ENCODE results near the gene TRIM13. TPM values are rescaled to one million over a fixed set of nuclear protein-coding genes. Genes with fewer than 3 reads are reported as not detected.

The TRIM13 gene
- total RNA-seq, 1 experiment from 2014 or later = 45.4 TPM

DNA sequence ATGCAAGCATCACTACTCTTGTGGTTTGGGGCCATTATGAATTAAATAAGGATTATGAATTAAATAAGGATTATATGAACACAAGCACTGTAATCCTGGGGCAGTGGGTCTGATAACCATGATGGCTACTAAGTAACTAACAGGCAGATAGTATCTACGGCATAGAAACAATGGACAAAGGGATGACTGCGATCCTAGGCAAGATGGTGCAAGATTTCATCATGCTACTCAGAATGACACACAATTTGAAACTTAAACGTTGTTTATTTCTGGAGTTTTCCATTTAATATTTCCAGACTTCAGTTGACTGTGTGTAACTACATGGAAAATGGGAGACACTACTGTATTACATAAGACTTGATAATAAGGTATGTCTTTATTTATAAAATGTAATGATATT lies 33.5 kb downstream of the TRIM13 start:
- H2BK15ac ChIP-seq (ENCODE audit: low read depth, low read length) = no peak overlapping the region
- H4K8ac ChIP-seq (replicated peaks; ENCODE audit: insufficient read length, low read depth, low read length) = no peak overlapping the region
- H4K20me1 ChIP-seq (ENCODE audit: control insufficient read depth, insufficient read depth, insufficient read length) = no peaks in the 10 kb centered on the region
- H3T11ph ChIP-seq (ENCODE audit: low read length) = no peak overlapping the region
- no peak overlapping the region for H3K56ac ChIP-seq (ENCODE audit: insufficient read length, low read depth, low read length)
- no peak overlapping the region for H2AFZ ChIP-seq (ENCODE audit: low read length)
- DNase-seq = no peak
- no peak overlapping the region for H4K91ac ChIP-seq (ENCODE audit: insufficient read length, low read depth, low read length)
- no peak overlapping the region for H2BK5ac ChIP-seq (ENCODE audit: insufficient read length, low read length)
- no peaks in the 10 kb centered on the region for H3K9me3 ChIP-seq (ENCODE audit: control insufficient read depth, low read depth, low read length)
- TF ChIP-seq, protein P1, sequence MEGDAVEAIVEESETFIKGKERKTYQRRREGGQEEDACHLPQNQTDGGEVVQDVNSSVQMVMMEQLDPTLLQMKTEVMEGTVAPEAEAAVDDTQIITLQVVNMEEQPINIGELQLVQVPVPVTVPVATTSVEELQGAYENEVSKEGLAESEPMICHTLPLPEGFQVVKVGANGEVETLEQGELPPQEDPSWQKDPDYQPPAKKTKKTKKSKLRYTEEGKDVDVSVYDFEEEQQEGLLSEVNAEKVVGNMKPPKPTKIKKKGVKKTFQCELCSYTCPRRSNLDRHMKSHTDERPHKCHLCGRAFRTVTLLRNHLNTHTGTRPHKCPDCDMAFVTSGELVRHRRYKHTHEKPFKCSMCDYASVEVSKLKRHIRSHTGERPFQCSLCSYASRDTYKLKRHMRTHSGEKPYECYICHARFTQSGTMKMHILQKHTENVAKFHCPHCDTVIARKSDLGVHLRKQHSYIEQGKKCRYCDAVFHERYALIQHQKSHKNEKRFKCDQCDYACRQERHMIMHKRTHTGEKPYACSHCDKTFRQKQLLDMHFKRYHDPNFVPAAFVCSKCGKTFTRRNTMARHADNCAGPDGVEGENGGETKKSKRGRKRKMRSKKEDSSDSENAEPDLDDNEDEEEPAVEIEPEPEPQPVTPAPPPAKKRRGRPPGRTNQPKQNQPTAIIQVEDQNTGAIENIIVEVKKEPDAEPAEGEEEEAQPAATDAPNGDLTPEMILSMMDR (conservative IDR thresholded peaks at IDR 0.05) = no peak
- H3K18ac ChIP-seq (ENCODE audit: insufficient read length, low read depth, low read length) = no peak overlapping the region
- Mint-ChIP-seq H3K27ac (no peak overlapping the region), H3K4me1 (peaks cover 0 to 4% of the 10 kb centered on the region in 2 experiments; a peak in 1 of 4 replicates), H3K4me3 (no peak overlapping the region), H3K36me3 (ENCODE audit: insufficient read depth in 1 of 3, low read depth in 3 of 3) (no peaks in the 10 kb centered on the region), H3K27me3 (ENCODE audit: low read depth) (no peaks in the 10 kb centered on the region), H3K9me3 (no peaks in the 10 kb centered on the region)
- no peak overlapping the region for H3K27ac ChIP-seq (ENCODE audit: insufficient read length, low read depth, low read length)
- H2BK120ac ChIP-seq (ENCODE audit: low read depth, low read length, poor library complexity, severe bottlenecking) = no peak overlapping the region
- no peaks in the 10 kb centered on the region for H3K79me2 ChIP-seq (ENCODE audit: insufficient read depth, low read length)
- H3K79me1 ChIP-seq (ENCODE audit: insufficient read depth, low read depth, low read length, poor library complexity, severe bottlenecking) = no peaks in the 10 kb centered on the region
- no peak overlapping the region for H2BK20ac ChIP-seq (ENCODE audit: low read depth, low read length, poor library complexity, severe bottlenecking)
- no peak overlapping the region for H4K5ac ChIP-seq (ENCODE audit: insufficient read length, low read depth, low read length)
- H3K4me1 ChIP-seq (ENCODE audit: insufficient read depth, low read length) = no peaks in the 10 kb centered on the region
- H3K4ac ChIP-seq (ENCODE audit: low read depth, low read length) = no peak overlapping the region
- H3K9ac ChIP-seq (ENCODE audit: extremely low read depth, insufficient read length, low read length) = no peak overlapping the region
- H3K23ac ChIP-seq (ENCODE audit: insufficient read length, low read depth, low read length) = no peak overlapping the region
- H3K14ac ChIP-seq (ENCODE audit: insufficient read depth, low read length) = no peak overlapping the region
- H3K27me3 ChIP-seq (ENCODE audit: insufficient read depth, low read length) = no peaks in the 10 kb centered on the region
- H2BK12ac ChIP-seq (ENCODE audit: insufficient read length, low read depth, low read length) = no peak overlapping the region
- no peaks in the 10 kb centered on the region for H3K23me2 ChIP-seq (ENCODE audit: insufficient read length, low read depth, low read length, poor library complexity, severe bottlenecking)
- H3K4me2 ChIP-seq (ENCODE audit: insufficient read depth, insufficient read length, low read length) = no peak overlapping the region
- no CpG with 5 or more reads among the region's 3 CpGs for WGBS (ENCODE audit: extremely low coverage, insufficient read length, low lambda C conversion rate)
- H2AK5ac ChIP-seq (ENCODE audit: insufficient read length, low read length) = no peak overlapping the region
